WTC11 (cell line): Measurements from ENCODE around the gene MGRN1. TPM values are rescaled to one million over a fixed set of nuclear protein-coding genes. Genes with fewer than 3 reads are reported as not detected.

Experiments used
- ATAC-seq: fragments of 200-7000 bp; cut with Tn5 transposase; 2 replicates; pipeline ENCODE4 v1.10.0; 2021; ENCODE audit warnings: mild to moderate bottlenecking, moderate library complexity
- CTCF ChIA-PET: fragments of 300-600 bp; sonication (Branson Sonifier 250); formaldehyde crosslinking; loops from one replicate; lab custom pipeline; 2021; ENCODE audit warnings: antibody characterized with exemption; lab: Charles Lee
- POLR2A ChIA-PET: fragments of 350-600 bp; sonication (Branson Sonifier 250); formaldehyde crosslinking; loops from one replicate; lab custom pipeline; 2021; ENCODE audit warnings: antibody characterized with exemption; lab: Charles Lee
- DNase-seq: peaks from one replicate; pipeline ENCODE4 v3.0.0; 2021; ENCODE audit warnings: low spot score
- H3K27ac Mint-ChIP-seq: 2 replicates; pipeline ENCODE4 v1.8.0; 2021; ENCODE audit warnings: mixed read lengths
- H3K27me3 Mint-ChIP-seq: 2 replicates; pipeline ENCODE4 v1.8.0; 2021; ENCODE audit warnings: low read depth, mild to moderate bottlenecking, moderate library complexity, mixed read lengths
- H3K36me3 Mint-ChIP-seq: 2 replicates; pipeline ENCODE4 v1.8.0; 2021; ENCODE audit warnings: mixed read lengths
- H3K4me1 Mint-ChIP-seq: 2 replicates; pipeline ENCODE4 v1.8.0; 2022; ENCODE audit warnings: mixed read lengths
- H3K4me3 Mint-ChIP-seq: 2 replicates; pipeline ENCODE4 v1.8.0; 2021; ENCODE audit warnings: mild to moderate bottlenecking, moderate library complexity, mixed read lengths
- H3K9me3 Mint-ChIP-seq: 2 replicates; pipeline ENCODE4 v1.8.0; 2021; ENCODE audit warnings: mixed read lengths
- ELF4 ChIP-seq: sonication (generic); formaldehyde crosslinking; IDR thresholded peaks from 2 replicates; pipeline ENCODE4 v1.8.1; 2022; ENCODE audit warnings: low read depth, mild to moderate bottlenecking, moderate library complexity, missing genetic modification reagents
- ESRRA ChIP-seq: sonication (generic); formaldehyde crosslinking; IDR thresholded peaks from 2 replicates; pipeline ENCODE4 v1.8.1; 2022; ENCODE audit warnings: mild to moderate bottlenecking, missing genetic modification reagents, borderline replicate concordance
- FOXJ3 ChIP-seq: sonication (generic); formaldehyde crosslinking; IDR thresholded peaks from 2 replicates; pipeline ENCODE4 v1.9.0; 2021; ENCODE audit warnings: missing genetic modification reagents, mild to moderate bottlenecking, borderline replicate concordance
- FOXK1 ChIP-seq: sonication (generic); formaldehyde crosslinking; IDR thresholded peaks from 2 replicates; pipeline ENCODE4 v1.8.0; 2022; ENCODE audit warnings: mild to moderate bottlenecking, moderate library complexity, missing genetic modification reagents
- GABPB1 ChIP-seq: sonication (generic); formaldehyde crosslinking; IDR thresholded peaks from 2 replicates; pipeline ENCODE4 v1.8.1; 2023; ENCODE audit warnings: mild to moderate bottlenecking, missing genetic modification reagents
- HMGA2 ChIP-seq: fragments of 250-450 bp; sonication (Bioruptor Pico); IDR thresholded peaks from 2 replicates; pipeline ENCODE4 v1.4.0; 2021; ENCODE audit warnings: mild to moderate bottlenecking, moderate library complexity
- JAZF1 ChIP-seq: fragments of 250-450 bp; sonication (Bioruptor Pico); IDR thresholded peaks from 2 replicates; pipeline ENCODE4 v1.9.0; 2021; ENCODE audit warnings: moderate library complexity, mild to moderate bottlenecking, inconsistent platforms
- MYBL2 ChIP-seq: sonication (generic); formaldehyde crosslinking; IDR thresholded peaks from 2 replicates; pipeline ENCODE4 v1.8.1; 2023; ENCODE audit warnings: mild to moderate bottlenecking, moderate library complexity, missing genetic modification reagents
- RORB ChIP-seq: fragments of 250-450 bp; sonication (Bioruptor Pico); IDR thresholded peaks from 2 replicates; pipeline ENCODE4 v1.9.0; 2021; ENCODE audit warnings: mild to moderate bottlenecking
- SMAD3 ChIP-seq: sonication (generic); formaldehyde crosslinking; IDR thresholded peaks from 2 replicates; pipeline ENCODE4 v1.8.0; 2022; ENCODE audit warnings: missing genetic modification reagents, mild to moderate bottlenecking, borderline replicate concordance
- ZNF219 ChIP-seq: sonication (generic); formaldehyde crosslinking; IDR thresholded peaks from 2 replicates; pipeline ENCODE4 v1.8.0; 2023; ENCODE audit warnings: missing genetic modification reagents, mild to moderate bottlenecking, borderline replicate concordance
- ZNF416 ChIP-seq: fragments of 250-450 bp; sonication (Bioruptor Pico); IDR thresholded peaks from 2 replicates; pipeline ENCODE4 v1.9.0; 2021; ENCODE audit warnings: mild to moderate bottlenecking, inconsistent platforms
- total RNA-seq: library from RNA; stranded (reverse); gene quantifications from 3 replicates; pipeline ENCODE4 v1.2.3, GENCODE V29; 2021
- TF ChIP-seq, protein P1 (sequence below): sonication (generic); formaldehyde crosslinking; IDR thresholded peaks from 2 replicates; pipeline ENCODE4 v1.8.0; 2022; ENCODE audit warnings: mild to moderate bottlenecking, missing genetic modification reagents
- TF ChIP-seq, protein P2 (sequence below): fragments of 250-450 bp; sonication (Bioruptor Pico); IDR thresholded peaks from 2 replicates; pipeline ENCODE4 v2.1.2; 2022; ENCODE audit warnings: mild to moderate bottlenecking, moderate library complexity
- TF ChIP-seq, protein P3 (sequence below): fragments of 200-600 bp; IDR thresholded peaks from 2 replicates; pipeline ENCODE4 v1.8.0; 2022; ENCODE audit warnings: antibody characterized with exemption
- TF ChIP-seq, protein P4 (sequence below): sonication (generic); formaldehyde crosslinking; IDR thresholded peaks from 2 replicates; pipeline ENCODE4 v1.8.1; 2023; ENCODE audit warnings: mild to moderate bottlenecking, missing genetic modification reagents
- TF ChIP-seq, protein P5 (sequence below): sonication (generic); formaldehyde crosslinking; IDR thresholded peaks from 2 replicates; pipeline ENCODE4 v1.8.0; 2022; ENCODE audit warnings: mild to moderate bottlenecking, missing genetic modification reagents
- TF ChIP-seq, protein P6 (sequence below): sonication (generic); formaldehyde crosslinking; IDR thresholded peaks from 2 replicates; pipeline ENCODE4 v1.8.1; 2023; ENCODE audit warnings: mild to moderate bottlenecking, missing genetic modification reagents, moderate library complexity

MGRN1 gene
- total RNA-seq, 1 experiment from 2014 or later, result 88.8 TPM

DNA sequence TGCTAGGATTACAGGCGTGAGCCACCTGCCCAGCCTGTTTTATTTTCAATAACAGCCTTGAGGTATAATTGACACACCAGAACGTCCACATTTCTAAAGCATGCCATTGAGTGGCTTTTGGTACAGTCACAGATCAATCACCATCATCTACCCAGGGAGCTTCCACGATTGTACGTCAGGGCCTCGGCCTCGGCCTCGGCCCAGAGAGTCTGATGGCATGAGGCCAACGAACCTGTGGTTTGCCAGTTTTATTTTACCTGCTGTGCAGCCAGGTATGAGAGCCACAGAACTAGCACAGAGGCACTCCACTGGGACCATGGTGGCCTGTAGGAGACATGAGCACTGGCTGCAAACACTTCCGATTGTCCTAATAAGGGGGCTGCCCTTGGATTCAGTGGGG is 18.3 kb upstream of the MGRN1 start:
- no peaks in the 10 kb centered on the region for H3K9me3 Mint-ChIP-seq
- no peaks in the 10 kb centered on the region for H3K27me3 Mint-ChIP-seq
- H3K4me3 Mint-ChIP-seq, result no peak overlapping the region
- ChIA-PET POLR2A (interaction anchor here (0.7 kb wide), 1 partner anchor 213 kb away, joined by 3 read pairs; no protein-coding TSS in a partner anchor), CTCF (interaction anchor here (1.6 kb wide), 1 partner anchor 44 kb away, joined by 6 read pairs; no protein-coding TSS in a partner anchor)
- H3K36me3 Mint-ChIP-seq, result no peaks in the 10 kb centered on the region; the same call in 1 of the 2 replicates
- TF ChIP-seq, protein P1, sequence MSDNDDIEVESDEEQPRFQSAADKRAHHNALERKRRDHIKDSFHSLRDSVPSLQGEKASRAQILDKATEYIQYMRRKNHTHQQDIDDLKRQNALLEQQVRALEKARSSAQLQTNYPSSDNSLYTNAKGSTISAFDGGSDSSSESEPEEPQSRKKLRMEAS (CRISPR knock-in tag), result no peak
- TF ChIP-seq GABPB1 (CRISPR knock-in tag), result no peak
- no peak for TF ChIP-seq JAZF1
- TF ChIP-seq, protein P2, sequence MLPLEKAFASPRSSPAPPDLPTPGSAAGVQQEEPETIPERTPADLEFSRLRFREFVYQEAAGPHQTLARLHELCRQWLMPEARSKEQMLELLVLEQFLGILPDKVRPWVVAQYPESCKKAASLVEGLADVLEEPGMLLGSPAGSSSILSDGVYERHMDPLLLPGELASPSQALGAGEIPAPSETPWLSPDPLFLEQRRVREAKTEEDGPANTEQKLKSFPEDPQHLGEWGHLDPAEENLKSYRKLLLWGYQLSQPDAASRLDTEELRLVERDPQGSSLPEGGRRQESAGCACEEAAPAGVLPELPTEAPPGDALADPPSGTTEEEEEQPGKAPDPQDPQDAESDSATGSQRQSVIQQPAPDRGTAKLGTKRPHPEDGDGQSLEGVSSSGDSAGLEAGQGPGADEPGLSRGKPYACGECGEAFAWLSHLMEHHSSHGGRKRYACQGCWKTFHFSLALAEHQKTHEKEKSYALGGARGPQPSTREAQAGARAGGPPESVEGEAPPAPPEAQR (CRISPR knock-in tag), result no peak
- no peak for TF ChIP-seq HMGA2 (CRISPR knock-in tag)
- TF ChIP-seq, protein P3, sequence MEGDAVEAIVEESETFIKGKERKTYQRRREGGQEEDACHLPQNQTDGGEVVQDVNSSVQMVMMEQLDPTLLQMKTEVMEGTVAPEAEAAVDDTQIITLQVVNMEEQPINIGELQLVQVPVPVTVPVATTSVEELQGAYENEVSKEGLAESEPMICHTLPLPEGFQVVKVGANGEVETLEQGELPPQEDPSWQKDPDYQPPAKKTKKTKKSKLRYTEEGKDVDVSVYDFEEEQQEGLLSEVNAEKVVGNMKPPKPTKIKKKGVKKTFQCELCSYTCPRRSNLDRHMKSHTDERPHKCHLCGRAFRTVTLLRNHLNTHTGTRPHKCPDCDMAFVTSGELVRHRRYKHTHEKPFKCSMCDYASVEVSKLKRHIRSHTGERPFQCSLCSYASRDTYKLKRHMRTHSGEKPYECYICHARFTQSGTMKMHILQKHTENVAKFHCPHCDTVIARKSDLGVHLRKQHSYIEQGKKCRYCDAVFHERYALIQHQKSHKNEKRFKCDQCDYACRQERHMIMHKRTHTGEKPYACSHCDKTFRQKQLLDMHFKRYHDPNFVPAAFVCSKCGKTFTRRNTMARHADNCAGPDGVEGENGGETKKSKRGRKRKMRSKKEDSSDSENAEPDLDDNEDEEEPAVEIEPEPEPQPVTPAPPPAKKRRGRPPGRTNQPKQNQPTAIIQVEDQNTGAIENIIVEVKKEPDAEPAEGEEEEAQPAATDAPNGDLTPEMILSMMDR, result no peak
- TF ChIP-seq, protein P4, sequence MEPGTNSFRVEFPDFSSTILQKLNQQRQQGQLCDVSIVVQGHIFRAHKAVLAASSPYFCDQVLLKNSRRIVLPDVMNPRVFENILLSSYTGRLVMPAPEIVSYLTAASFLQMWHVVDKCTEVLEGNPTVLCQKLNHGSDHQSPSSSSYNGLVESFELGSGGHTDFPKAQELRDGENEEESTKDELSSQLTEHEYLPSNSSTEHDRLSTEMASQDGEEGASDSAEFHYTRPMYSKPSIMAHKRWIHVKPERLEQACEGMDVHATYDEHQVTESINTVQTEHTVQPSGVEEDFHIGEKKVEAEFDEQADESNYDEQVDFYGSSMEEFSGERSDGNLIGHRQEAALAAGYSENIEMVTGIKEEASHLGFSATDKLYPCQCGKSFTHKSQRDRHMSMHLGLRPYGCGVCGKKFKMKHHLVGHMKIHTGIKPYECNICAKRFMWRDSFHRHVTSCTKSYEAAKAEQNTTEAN, result no peak
- no peak for TF ChIP-seq ELF4 (CRISPR knock-in tag)
- no peak for TF ChIP-seq SMAD3 (CRISPR knock-in tag)
- no peak for TF ChIP-seq ZNF219
- H3K4me1 Mint-ChIP-seq, result peaks cover 8% of the 10 kb centered on the region
- DNase-seq (no peak), ATAC-seq (no peak)
- H3K27ac Mint-ChIP-seq, result no peak overlapping the region

DNA sequence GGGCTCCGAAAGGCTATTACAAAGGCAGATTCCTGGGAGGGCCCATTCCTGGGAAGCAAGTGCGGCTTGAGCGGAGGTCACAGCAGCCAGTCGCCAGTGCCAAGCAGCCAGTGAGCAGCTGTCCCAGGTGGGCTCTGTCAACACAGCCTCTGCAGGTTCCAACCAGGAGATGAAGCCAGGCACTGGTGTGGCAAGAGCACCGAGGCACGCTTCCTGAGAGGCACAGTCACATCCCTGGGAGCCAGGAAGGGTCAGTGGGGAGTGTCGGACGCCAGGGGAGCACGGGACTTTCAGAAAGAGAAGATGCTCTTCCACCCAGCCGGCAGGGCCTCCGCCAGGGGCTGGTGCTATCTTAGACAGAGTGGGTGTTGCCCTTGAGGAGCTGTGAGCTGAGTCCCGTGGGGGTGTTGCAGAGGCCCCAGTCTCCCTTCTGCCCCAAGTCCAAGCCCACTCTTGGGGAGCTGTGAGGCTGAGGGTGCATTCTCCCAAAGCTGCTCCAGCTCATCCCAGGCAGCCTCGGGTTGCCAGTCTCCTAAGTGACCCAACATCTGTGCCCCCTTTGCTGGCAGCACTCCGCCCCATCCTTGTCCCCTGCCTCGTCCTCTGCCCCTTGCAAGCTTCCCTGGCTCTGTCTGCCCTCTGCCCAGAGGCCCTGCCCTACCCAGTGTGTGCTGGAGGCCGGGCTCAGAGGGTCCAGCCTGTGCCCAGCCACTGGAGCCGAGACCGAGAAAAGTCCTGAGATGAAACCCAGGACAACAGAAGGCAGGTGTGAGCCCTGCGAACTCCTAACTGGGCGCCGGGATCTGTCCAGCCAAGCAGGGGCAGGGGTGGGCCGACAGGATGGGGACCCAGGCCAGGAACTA is 16.6 kb upstream of the MGRN1 start:
- H3K4me1 Mint-ChIP-seq, result peaks cover 12% of the 10 kb centered on the region
- no peak for TF ChIP-seq FOXK1 (CRISPR knock-in tag)
- TF ChIP-seq, protein P5, sequence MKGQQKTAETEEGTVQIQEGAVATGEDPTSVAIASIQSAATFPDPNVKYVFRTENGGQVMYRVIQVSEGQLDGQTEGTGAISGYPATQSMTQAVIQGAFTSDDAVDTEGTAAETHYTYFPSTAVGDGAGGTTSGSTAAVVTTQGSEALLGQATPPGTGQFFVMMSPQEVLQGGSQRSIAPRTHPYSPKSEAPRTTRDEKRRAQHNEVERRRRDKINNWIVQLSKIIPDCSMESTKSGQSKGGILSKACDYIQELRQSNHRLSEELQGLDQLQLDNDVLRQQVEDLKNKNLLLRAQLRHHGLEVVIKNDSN (CRISPR knock-in tag), result no peak
- TF ChIP-seq RORB (CRISPR knock-in tag), result no peak
- TF ChIP-seq ZNF416 (CRISPR knock-in tag), result no peak

DNA sequence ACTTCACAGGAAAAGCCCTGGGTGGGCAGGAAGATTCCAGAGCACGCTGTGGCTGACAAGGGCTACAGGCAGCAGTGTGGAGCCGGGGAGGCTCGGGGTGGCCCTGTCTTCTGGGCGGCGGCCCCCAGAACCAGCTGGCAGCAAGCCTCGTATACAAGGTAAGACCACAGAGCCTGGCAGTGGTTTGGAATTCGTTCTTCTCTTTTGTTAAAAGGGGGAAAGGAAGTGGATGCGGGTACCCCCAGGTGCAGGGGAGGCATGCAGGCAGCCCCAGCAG is 16.0 kb upstream of the MGRN1 start:
- peaks cover 17% of the 10 kb centered on the region for H3K4me1 Mint-ChIP-seq
- H3K9me3 Mint-ChIP-seq, result no peaks in the 10 kb centered on the region
- no peak for DNase-seq
- no peak overlapping the region for H3K27ac Mint-ChIP-seq
- no peaks in the 10 kb centered on the region; the same call in 1 of the 2 replicates for H3K36me3 Mint-ChIP-seq
- no peaks in the 10 kb centered on the region for H3K27me3 Mint-ChIP-seq
- CTCF ChIA-PET, result interaction anchor here (1.8 kb wide), 1 partner anchor 91 kb away, joined by 7 read pairs; no protein-coding TSS in a partner anchor
- no peak for ATAC-seq
- TF ChIP-seq FOXJ3 (CRISPR knock-in tag) (no peak), ESRRA (no peak), MYBL2 (CRISPR knock-in tag) (no peak)
- TF ChIP-seq, protein P6, sequence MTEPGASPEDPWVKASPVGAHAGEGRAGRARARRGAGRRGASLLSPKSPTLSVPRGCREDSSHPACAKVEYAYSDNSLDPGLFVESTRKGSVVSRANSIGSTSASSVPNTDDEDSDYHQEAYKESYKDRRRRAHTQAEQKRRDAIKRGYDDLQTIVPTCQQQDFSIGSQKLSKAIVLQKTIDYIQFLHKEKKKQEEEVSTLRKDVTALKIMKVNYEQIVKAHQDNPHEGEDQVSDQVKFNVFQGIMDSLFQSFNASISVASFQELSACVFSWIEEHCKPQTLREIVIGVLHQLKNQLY (CRISPR knock-in tag), result no peak
- no peak overlapping the region for H3K4me3 Mint-ChIP-seq
- POLR2A ChIA-PET, result no interaction called here

More for the DNA sequence above, 16.6 kb upstream of the MGRN1 start:
- Mint-ChIP-seq H3K27me3 (no peaks in the 10 kb centered on the region), H3K9me3 (no peaks in the 10 kb centered on the region), H3K4me3 (no peak overlapping the region), H3K27ac (no peak overlapping the region), H3K36me3 (no peaks in the 10 kb centered on the region; the same call in 1 of the 2 replicates)
- ATAC-seq, result no peak
- DNase-seq, result no peak
- CTCF ChIA-PET, result interaction anchor here (0.6 to 1.8 kb wide), 3 partner anchors 16 to 90 kb away, joined by 3 to 7 read pairs (median 6); partner anchors contain the start of gene MGRN1
- POLR2A ChIA-PET, result no interaction called here
